Measurements from ENCODE around the gene MTUS2. TPM values are rescaled to one million over a fixed set of nuclear protein-coding genes. Genes with fewer than 3 reads are reported as not detected.
"Not testable (repeated sequence)": the region's sequence is repeated elsewhere in the genome, so short reads cannot be mapped to it uniquely, and the experiment has no call there.

Gene MTUS2
- total RNA-seq, 4 donors from 2014 or later = 0.16 to 0.75 (median 0.24) TPM

- Histone ChIP-seq H3K4me1 (no peaks in the 10 kb centered on the region), H3K4me3 (no peak overlapping the region), H3K9me3 (no peaks in the 10 kb centered on the region), H3K27me3 (no peaks in the 10 kb centered on the region), H3K27ac (no peak overlapping the region), H3K36me3 (no peaks in the 10 kb centered on the region)
- TF ChIP-seq POLR2AphosphoS5 (IDR thresholded peaks at IDR 0.05) (no peak), POLR2A (IDR thresholded peaks at IDR 0.05) (no peak), EP300 (IDR thresholded peaks at IDR 0.05; ENCODE audit: low read depth) (no peak)
- TF ChIP-seq, protein P1, sequence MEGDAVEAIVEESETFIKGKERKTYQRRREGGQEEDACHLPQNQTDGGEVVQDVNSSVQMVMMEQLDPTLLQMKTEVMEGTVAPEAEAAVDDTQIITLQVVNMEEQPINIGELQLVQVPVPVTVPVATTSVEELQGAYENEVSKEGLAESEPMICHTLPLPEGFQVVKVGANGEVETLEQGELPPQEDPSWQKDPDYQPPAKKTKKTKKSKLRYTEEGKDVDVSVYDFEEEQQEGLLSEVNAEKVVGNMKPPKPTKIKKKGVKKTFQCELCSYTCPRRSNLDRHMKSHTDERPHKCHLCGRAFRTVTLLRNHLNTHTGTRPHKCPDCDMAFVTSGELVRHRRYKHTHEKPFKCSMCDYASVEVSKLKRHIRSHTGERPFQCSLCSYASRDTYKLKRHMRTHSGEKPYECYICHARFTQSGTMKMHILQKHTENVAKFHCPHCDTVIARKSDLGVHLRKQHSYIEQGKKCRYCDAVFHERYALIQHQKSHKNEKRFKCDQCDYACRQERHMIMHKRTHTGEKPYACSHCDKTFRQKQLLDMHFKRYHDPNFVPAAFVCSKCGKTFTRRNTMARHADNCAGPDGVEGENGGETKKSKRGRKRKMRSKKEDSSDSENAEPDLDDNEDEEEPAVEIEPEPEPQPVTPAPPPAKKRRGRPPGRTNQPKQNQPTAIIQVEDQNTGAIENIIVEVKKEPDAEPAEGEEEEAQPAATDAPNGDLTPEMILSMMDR (IDR thresholded peaks at IDR 0.05) = no peak
- no peak for DNase-seq
- intact Hi-C loops (cut with DNase I; ENCODE audit: low total_unique reads) = no loop called here
- in situ Hi-C loops (cut with MboI; ENCODE audit: low pct_ligation_motif_present in 1 of 4, low pct_unique_long_range_greater_than_20kb in 1 of 4, low sequenced_read_pairs in 3 of 4) = no loop called here
- WGBS, 2 donors (ENCODE audit: low coverage in 1 of 2) = 36 to 92% methylated on average over 1 of the region's 1 CpG
Measured at GRCh38 chr13:29324601-29325000, 504.5 kb downstream of the MTUS2 start.

DNA sequence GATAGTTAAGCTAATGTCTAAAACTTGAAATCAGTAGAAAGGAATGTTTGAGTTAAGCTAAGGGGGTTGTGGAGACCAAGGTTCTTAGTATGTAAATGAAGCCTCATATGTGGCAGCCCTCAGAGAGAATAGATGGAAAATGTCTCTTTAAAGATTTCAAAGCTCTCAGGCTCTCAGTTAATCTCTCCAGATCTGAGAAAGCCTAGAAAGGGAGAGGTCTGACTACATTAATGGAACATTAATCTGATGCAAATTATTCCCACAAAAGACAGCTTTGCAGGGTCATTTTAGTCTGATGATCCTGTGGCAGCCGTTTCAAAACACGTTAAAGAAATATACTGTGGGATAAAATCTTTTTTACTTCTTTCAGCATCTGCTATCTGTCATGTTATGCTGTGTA lies 508.4 kb downstream of the MTUS2 start:
- TF ChIP-seq EP300 (IDR thresholded peaks at IDR 0.05; ENCODE audit: low read depth) = no peak
- TF ChIP-seq, protein P1 (IDR thresholded peaks at IDR 0.05) = no peak
- no peak for TF ChIP-seq POLR2AphosphoS5 (IDR thresholded peaks at IDR 0.05)
- TF ChIP-seq POLR2A (IDR thresholded peaks at IDR 0.05) = no peak
- Histone ChIP-seq H3K9me3 (no peaks in the 10 kb centered on the region), H3K4me1 (no peaks in the 10 kb centered on the region), H3K27ac (no peak overlapping the region), H3K27me3 (no peaks in the 10 kb centered on the region), H3K4me3 (no peak overlapping the region), H3K36me3 (no peaks in the 10 kb centered on the region)
- in situ Hi-C loops (cut with MboI; ENCODE audit: low pct_ligation_motif_present in 1 of 4, low pct_unique_long_range_greater_than_20kb in 1 of 4, low sequenced_read_pairs in 3 of 4) (no loop called here), intact Hi-C loops (cut with DNase I; ENCODE audit: low total_unique reads) (no loop called here)
- 13 to 43% methylated on average over 2 of the region's 2 CpGs for WGBS, 2 donors (ENCODE audit: low coverage in 1 of 2)
- no peak for DNase-seq

DNA sequence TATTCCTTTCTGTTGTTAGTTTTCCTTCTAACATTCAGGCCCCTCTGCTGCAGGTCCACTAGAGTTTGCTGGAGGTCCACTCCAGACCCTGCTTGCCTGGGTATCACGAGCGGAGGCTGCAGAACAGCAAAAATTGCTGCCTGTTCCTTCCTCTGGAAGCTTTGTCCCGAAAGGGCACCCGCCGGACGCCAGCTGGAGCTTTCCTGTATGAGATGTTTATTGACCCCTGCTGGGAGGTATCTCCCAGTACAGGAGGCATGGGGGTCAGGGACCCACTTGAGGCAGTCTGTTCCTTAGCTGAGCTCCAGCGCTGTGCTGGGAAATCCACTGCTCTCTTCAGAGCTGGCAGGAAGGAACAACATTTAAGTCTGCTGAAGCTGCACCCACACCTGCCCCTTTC lies 516.2 kb downstream of the MTUS2 start:
- no peak for DNase-seq
- Histone ChIP-seq H3K4me1 (no peaks in the 10 kb centered on the region), H3K27me3 (no peaks in the 10 kb centered on the region), H3K36me3 (no peaks in the 10 kb centered on the region), H3K27ac (no peak overlapping the region), H3K9me3 (no peaks in the 10 kb centered on the region), H3K4me3 (no peak overlapping the region)
- no peak for TF ChIP-seq EP300 (IDR thresholded peaks at IDR 0.05; ENCODE audit: low read depth)
- TF ChIP-seq, protein P1 (IDR thresholded peaks at IDR 0.05) = no peak
- no peak for TF ChIP-seq POLR2AphosphoS5 (IDR thresholded peaks at IDR 0.05)
- no peak for TF ChIP-seq POLR2A (IDR thresholded peaks at IDR 0.05)
- WGBS, 2 donors (ENCODE audit: low coverage in 1 of 2) = 61% methylated on average over 7 of the region's 7 CpGs; no CpG with 5 or more reads in 1 of the 2 donors
- in situ Hi-C loops (cut with MboI; ENCODE audit: low pct_ligation_motif_present in 1 of 4, low pct_unique_long_range_greater_than_20kb in 1 of 4, low sequenced_read_pairs in 3 of 4) = no loop called here
- intact Hi-C loops (cut with DNase I; ENCODE audit: low total_unique reads) = no loop called here

DNA sequence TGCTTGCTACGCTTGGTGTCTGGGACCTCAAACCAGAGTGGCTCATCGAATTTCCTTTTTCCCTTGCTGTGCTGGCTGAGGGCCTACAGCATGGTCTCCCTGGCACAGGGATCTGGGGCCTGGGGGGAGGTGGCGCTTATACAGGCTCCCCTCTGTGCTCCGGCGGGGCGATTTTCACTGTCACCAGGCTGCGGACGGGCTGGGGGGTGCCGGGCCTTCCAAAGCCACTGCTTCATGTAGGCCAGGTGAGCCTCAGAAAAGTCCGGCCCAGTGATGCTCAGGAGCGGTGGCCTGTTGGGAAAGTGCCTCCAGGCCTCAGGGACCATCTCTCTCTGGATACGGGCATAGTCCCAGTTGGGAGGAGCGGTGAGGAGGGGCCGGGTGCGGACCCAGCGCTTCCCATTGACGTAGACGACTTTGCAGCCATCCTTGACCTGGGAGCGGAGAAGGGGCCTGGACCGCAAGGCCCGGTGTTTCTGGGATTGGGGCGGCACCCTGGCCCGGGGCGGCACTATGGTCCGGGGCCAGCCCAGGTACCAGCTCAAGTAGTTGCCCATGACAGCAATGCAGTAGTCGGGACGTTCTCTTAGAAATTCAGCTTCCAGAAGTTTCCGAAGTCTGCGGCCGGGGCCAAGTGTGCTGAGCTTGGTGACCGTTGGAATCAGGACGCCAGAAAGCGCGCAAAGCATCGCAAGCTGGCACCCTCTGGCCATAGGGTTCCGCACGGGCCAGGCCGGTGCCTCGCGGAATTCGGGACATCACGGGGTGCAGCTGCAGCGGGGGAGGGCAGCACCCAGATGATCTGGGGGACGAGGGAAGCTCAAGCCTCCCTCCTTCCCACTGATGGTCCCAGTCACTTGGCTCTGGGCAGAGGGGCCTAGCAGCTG lies 519.5 kb downstream of the MTUS2 start:
- 91% methylated on average over 44 of the region's 44 CpGs; no CpG with 5 or more reads in 1 of the 2 donors for WGBS, 2 donors (ENCODE audit: low coverage in 1 of 2)
- TF ChIP-seq EP300 (IDR thresholded peaks at IDR 0.05; ENCODE audit: low read depth) (no peak), POLR2A (IDR thresholded peaks at IDR 0.05) (no peak), POLR2AphosphoS5 (IDR thresholded peaks at IDR 0.05) (no peak)
- TF ChIP-seq, protein P1 (IDR thresholded peaks at IDR 0.05) = no peak
- in situ Hi-C loops (cut with MboI; ENCODE audit: low pct_ligation_motif_present in 1 of 4, low pct_unique_long_range_greater_than_20kb in 1 of 4, low sequenced_read_pairs in 3 of 4) (no loop called here), intact Hi-C loops (cut with DNase I; ENCODE audit: low total_unique reads) (no loop called here)
- no peaks in the 10 kb centered on the region for H3K9me3 ChIP-seq
- no peak for DNase-seq
- H3K27ac ChIP-seq = no peak overlapping the region
- H3K4me3 ChIP-seq = no peak overlapping the region
- H3K4me1 ChIP-seq = no peaks in the 10 kb centered on the region
- no peaks in the 10 kb centered on the region for H3K36me3 ChIP-seq
- no peaks in the 10 kb centered on the region for H3K27me3 ChIP-seq

- in situ Hi-C loops (cut with MboI; ENCODE audit: low pct_ligation_motif_present in 1 of 4, low pct_unique_long_range_greater_than_20kb in 1 of 4, low sequenced_read_pairs in 3 of 4) = loop anchor here in 1 of 4 donors (5.0 kb wide), 1 partner anchor 134 kb away; no protein-coding TSS in a partner anchor
- intact Hi-C loops (cut with DNase I; ENCODE audit: low total_unique reads) = not testable (repeated sequence)
Measured at GRCh38 chr13:29345860-29346582, 525.9 kb downstream of the MTUS2 start.

More at GRCh38 chr13:29345860-29346582, 525.9 kb downstream of the MTUS2 start:
- not testable (repeated sequence) for H3K4me1 ChIP-seq, H3K27ac ChIP-seq, DNase-seq, H3K9me3 ChIP-seq, H3K4me3 ChIP-seq, H3K27me3 ChIP-seq, H3K36me3 ChIP-seq
- 66 to 83% methylated on average over 2 to 7 of the region's 7 CpGs for WGBS, 2 donors (ENCODE audit: low coverage in 1 of 2)
